HG03520 (cell line): ENCODE data around the gene CACNG8.

ENCODE experiments used
- ATAC-seq: cut with Tn5 transposase; IDR thresholded peaks from one replicate; pipeline ENCODE4 v1.9.1; 2021; ENCODE audit warnings: mild to moderate bottlenecking, moderate library complexity; ENCODE audit not compliant: unreplicated experiment

Gene CACNG8

DNA sequence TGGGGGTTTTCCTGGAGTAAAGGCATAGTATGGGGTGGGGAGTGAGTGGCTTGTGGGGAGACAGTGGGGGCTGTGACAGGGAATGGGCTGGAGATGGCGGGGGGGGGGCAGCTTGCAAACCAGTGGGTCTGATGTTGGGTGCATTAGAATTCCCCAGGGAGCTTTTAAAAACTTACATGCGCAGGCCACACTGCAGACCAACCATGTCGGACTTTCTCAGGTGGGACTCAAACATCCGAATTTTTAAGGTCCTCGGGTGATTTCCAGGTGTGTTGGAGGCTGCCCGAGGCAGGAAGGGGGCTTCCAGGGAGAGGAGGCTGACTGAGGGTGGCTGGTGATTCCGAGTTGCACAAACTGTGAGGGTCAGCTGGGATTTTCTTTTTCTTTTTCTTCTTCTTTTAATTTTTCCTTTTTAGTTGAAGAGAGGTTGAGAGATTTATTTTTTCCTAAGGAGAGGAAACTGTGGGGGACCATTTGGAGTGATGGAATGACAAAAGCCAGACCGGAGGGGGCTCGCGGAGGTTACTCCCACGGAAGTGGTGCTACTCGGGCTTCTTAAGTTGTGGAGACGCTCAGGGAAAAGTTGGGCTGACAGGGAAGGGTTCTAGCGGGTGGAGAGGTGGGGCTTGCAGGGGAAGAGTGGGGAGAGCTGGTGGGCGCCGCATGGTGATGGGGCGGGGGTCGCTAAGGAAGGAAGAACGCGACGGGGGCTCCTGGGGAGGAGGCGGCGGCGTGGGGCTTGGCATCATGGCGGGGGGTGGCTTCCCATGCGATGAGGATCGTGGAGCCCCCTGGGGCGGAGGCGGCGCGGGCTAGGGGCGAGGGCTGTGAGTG, 997 bp upstream of the CACNG8 start:
- no peak for ATAC-seq

- ATAC-seq = no peak
Observed at GRCh38 chr19:53965091-53965490, 2.4 kb downstream of the CACNG8 start.

- ATAC-seq = no peak
Observed at GRCh38 chr19:53966931-53967330, 4.2 kb downstream of the CACNG8 start.

GRCh38 chr19:53969366-53969765, 6.6 kb downstream of the CACNG8 start:
- ATAC-seq = no peak

GRCh38 chr19:53971673-53972072, 8.9 kb downstream of the CACNG8 start:
- ATAC-seq = no peak

GRCh38 chr19:53977429-53977990, 14.8 kb downstream of the CACNG8 start:
- no peak for ATAC-seq

GRCh38 chr19:53977991-53978731, 15.4 kb downstream of the CACNG8 start:
- no peak for ATAC-seq

- ATAC-seq = no peak
Observed at GRCh38 chr19:53978975-53979801, 16.5 kb downstream of the CACNG8 start.

DNA sequence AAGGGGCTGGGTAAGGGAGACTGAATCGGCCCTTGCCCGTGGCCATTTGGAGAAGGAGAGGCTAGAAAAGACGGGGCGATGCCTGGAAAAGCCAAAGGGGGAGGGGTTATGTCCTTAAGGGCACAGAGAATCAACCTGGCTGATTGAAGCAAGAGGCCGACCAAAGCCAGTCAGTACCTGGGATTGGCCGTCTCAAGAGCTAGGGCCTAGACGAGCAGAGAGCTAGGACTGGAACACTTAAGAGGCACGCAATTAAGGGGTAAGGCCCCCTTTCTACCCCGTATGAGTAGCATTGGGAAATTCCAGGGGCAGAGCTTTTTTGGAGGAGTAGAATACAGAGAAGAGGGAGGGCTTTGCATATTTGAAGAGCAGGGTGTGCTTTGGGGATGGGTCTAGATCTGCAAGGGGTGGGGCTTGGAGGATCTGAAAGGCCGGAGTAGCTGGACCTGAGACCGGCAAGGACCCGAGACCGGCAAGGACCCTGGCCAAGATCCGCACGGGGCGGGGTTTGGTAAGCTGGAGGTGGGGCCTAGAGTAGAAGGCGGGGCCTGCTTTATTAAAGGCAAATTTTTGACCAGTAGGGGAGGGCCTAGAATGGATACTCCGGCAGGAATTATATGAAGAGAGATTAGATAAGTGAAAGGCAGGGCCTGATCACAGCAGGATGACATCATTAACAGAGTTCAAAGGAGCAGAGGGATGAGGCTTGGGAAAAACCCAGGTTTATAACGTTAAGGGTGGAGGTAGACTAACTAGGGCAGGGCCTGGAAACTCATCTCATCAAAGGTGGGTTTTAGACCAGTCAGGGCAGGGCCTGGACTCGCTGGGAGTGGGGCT, 18.0 kb downstream of the CACNG8 start:
- ATAC-seq = no peak

DNA sequence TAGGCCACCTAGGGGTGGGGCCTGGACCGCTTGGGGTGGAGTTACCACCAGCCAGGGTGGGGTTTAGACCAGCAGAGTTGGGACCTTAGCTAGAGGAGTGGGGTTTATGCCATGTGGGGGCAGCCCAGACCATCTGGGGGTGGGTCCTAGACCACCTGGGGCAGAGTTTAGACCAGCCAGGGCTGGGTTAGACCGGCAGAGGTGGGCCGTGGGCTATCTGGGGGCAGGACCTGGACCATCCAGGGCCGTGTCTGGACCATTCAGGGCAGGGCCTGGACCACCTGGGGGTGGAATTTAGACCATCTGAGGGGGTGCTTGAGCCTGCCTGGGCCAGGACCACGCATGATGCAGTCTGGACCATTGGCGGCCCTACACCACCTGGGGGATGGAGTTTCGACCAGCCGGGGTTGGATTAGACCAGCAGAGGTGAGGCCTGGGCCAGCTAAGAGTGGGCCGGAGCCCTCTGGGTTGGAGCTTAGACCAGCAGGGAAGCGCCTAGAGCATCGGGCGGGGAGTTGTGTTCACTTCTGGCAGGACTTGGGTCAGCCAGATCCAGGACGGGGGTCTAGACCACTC, 18.7 kb downstream of the CACNG8 start:
- ATAC-seq = no peak

DNA sequence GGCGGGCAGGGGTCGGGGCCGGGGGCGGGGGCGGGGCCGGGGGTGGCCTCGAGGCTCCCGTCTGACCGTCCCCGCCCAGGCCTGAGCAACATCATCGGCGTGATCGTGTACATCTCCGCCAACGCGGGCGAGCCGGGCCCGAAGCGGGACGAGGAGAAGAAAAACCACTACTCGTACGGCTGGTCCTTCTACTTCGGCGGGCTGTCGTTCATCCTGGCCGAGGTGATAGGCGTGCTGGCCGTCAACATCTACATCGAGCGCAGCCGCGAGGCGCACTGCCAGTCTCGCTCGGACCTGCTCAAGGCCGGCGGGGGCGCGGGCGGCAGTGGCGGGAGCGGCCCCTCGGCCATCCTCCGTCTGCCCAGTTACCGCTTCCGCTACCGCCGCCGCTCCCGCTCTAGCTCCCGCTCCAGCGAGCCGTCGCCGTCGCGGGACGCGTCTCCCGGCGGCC, 19.3 kb downstream of the CACNG8 start:
- ATAC-seq = no peak

DNA sequence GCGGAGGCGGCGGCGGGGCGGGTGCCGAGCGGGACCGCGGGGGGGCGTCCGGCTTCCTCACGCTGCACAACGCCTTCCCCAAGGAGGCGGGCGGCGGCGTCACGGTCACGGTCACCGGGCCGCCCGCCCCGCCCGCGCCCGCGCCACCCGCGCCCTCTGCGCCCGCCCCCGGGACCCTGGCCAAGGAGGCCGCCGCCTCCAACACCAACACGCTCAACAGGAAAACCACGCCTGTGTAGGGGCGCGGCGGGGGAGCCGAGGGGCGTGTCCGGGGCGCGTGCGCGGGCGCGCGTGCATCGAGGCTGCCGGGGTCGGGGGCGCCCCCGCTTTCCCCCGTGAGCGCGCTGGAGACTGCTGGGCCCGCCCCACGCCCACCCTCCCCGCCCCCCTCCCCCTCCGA, 19.9 kb downstream of the CACNG8 start:
- no peak for ATAC-seq

- ATAC-seq = no peak
Observed at GRCh38 chr19:53983457-53984289, 20.9 kb downstream of the CACNG8 start.

- ATAC-seq = no peak
Observed at GRCh38 chr19:53985863-53986262, 23.1 kb downstream of the CACNG8 start.

GRCh38 chr19:53988981-53989380, 26.2 kb downstream of the CACNG8 start:
- no peak for ATAC-seq

GRCh38 chr19:53989600-53990533, 27.1 kb downstream of the CACNG8 start:
- ATAC-seq = no peak

DNA sequence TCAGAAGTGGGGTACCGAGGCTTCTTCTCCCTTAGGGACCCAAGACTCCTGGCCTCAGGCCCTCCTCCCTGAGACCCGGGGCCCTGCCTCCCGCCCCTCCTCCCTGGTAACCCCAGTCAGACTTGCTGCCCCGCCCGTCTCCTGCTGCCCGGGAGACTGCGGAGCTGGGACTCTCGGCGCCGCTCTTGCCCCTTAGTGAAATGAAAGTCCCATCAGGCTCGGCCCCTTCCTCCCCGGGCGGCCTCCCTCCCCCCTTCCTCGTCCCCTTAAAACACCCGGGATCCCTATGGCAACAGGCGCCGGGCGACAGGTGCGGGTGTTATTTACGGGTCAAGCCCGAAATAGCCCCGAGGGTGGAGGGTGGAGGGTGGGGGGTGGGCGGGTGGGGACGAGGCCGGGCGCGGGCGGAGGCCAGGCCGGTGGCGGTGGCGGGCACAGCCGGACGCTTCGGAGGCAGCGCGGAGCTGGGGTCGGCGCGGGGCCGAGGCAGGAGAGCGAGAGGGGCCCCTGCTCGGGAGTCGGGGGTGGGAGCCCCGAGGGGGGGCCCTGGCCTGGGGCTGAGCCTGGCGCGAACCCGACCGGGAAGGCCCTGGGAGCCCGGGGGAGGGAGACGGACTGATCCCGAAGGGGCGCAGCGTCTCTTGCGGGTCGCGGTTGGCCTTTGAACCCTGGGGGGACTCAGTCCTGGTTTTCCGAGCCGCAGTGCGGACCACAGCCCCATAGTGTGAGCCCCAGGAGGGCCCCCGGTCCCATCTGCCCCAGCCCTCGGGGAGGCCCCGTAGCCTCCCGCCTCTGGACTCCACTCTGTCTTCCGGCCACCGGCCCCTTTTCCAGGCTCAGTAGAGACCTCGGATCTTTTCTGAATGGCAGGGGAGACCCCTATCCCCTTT, 28.7 kb downstream of the CACNG8 start, which contains the start of gene CACNG6:
TSS of gene CACNG6 (plus strand) at position 414 of the 890 bp plus-strand sequence. CDS start 1,241 bp downstream, outside the sequence.
- no peak for ATAC-seq
